ENCODE data around the gene MATCAP1.

Gene MATCAP1

GRCh38 chr16:67211674-67212073 lies 27.9 kb upstream of the MATCAP1 start:
- H3K27me3 ChIP-seq (ENCODE audit: insufficient read depth, poor library complexity, severe bottlenecking), result no peaks in the 10 kb centered on the region
- H3K4me3 ChIP-seq (replicated peaks; ENCODE audit: insufficient read depth, low read length), result no peak overlapping the region
- no peak for DNase-seq (ENCODE audit: low read depth in 1 of 2, low spot score in 1 of 2)
- TF ChIP-seq POLR2AphosphoS5 (IDR thresholded peaks at IDR 0.05; ENCODE audit: low read depth) (no peak), REST (IDR thresholded peaks at IDR 0.05; ENCODE audit: insufficient replicate concordance, low read depth) (no peak), CTCF (IDR thresholded peaks at IDR 0.05; ENCODE audit: insufficient read depth, low read length) (no peak), SPI1 (IDR thresholded peaks at IDR 0.05; ENCODE audit: borderline replicate concordance, low read depth) (no peak), GABPA (IDR thresholded peaks at IDR 0.05; ENCODE audit: low read depth) (no peak)
- H3K27ac ChIP-seq (replicated peaks), result no peak overlapping the region

- Histone ChIP-seq H3K27ac (replicated peaks) (no peak overlapping the region), H3K4me3 (replicated peaks; ENCODE audit: insufficient read depth, low read length) (no peak overlapping the region), H3K27me3 (ENCODE audit: insufficient read depth, poor library complexity, severe bottlenecking) (no peaks in the 10 kb centered on the region)
- no peak for TF ChIP-seq POLR2AphosphoS5 (IDR thresholded peaks at IDR 0.05; ENCODE audit: low read depth)
- TF ChIP-seq CTCF (IDR thresholded peaks at IDR 0.05; ENCODE audit: insufficient read depth, low read length), result no peak
- no peak for TF ChIP-seq SPI1 (IDR thresholded peaks at IDR 0.05; ENCODE audit: borderline replicate concordance, low read depth)
- TF ChIP-seq REST (IDR thresholded peaks at IDR 0.05; ENCODE audit: insufficient replicate concordance, low read depth), result no peak
- no peak for TF ChIP-seq GABPA (IDR thresholded peaks at IDR 0.05; ENCODE audit: low read depth)
- no peak for DNase-seq (ENCODE audit: low read depth in 1 of 2, low spot score in 1 of 2)
Measured at GRCh38 chr16:67210069-67210937, 26.5 kb upstream of the MATCAP1 start.

- no peak for DNase-seq (ENCODE audit: low read depth in 1 of 2, low spot score in 1 of 2)
- Histone ChIP-seq H3K27ac (replicated peaks) (no peak overlapping the region), H3K27me3 (ENCODE audit: insufficient read depth, poor library complexity, severe bottlenecking) (no peaks in the 10 kb centered on the region), H3K4me3 (replicated peaks; ENCODE audit: insufficient read depth, low read length) (no peak overlapping the region)
- TF ChIP-seq POLR2AphosphoS5 (IDR thresholded peaks at IDR 0.05; ENCODE audit: low read depth), result no peak
Measured at GRCh38 chr16:67209565-67209964, 25.8 kb upstream of the MATCAP1 start.

- Histone ChIP-seq H3K27ac (replicated peaks) (no peak overlapping the region), H3K27me3 (ENCODE audit: insufficient read depth, poor library complexity, severe bottlenecking) (no peaks in the 10 kb centered on the region), H3K4me3 (replicated peaks; ENCODE audit: insufficient read depth, low read length) (no peak overlapping the region)
- no peak for DNase-seq (ENCODE audit: low read depth in 1 of 2, low spot score in 1 of 2)
- TF ChIP-seq POLR2AphosphoS5 (IDR thresholded peaks at IDR 0.05; ENCODE audit: low read depth) (no peak), SPI1 (IDR thresholded peaks at IDR 0.05; ENCODE audit: borderline replicate concordance, low read depth) (no peak), CTCF (IDR thresholded peaks at IDR 0.05; ENCODE audit: insufficient read depth, low read length) (no peak), REST (IDR thresholded peaks at IDR 0.05; ENCODE audit: insufficient replicate concordance, low read depth) (no peak), GABPA (IDR thresholded peaks at IDR 0.05; ENCODE audit: low read depth) (no peak)
Measured at GRCh38 chr16:67208154-67208896, 24.6 kb upstream of the MATCAP1 start.

Measured in HL-60 (cell line).